ENCODE data around the gene GNB1L.

- TF ChIP-seq POU6F1 (CRISPR knock-in tag; IDR thresholded peaks at IDR 0.05; ENCODE audit: borderline replicate concordance, low read depth) (no peak), CREB5 (CRISPR knock-in tag; IDR thresholded peaks at IDR 0.05; ENCODE audit: low read depth) (no peak), TCF4 (CRISPR knock-in tag; IDR thresholded peaks at IDR 0.05; ENCODE audit: borderline replicate concordance) (no peak), CSRNP3 (CRISPR knock-in tag; IDR thresholded peaks at IDR 0.05) (no peak), ARNTL (CRISPR knock-in tag; IDR thresholded peaks at IDR 0.05; ENCODE audit: borderline replicate concordance, low read depth) (no peak), ISL1 (CRISPR knock-in tag; IDR thresholded peaks at IDR 0.05) (no peak), PATZ1 (CRISPR knock-in tag; IDR thresholded peaks at IDR 0.05; ENCODE audit: borderline replicate concordance) (no peak), ZFP3 (CRISPR knock-in tag; IDR thresholded peaks at IDR 0.05) (no peak)
Measured at GRCh38 chr22:19802894-19803735, 51.6 kb downstream of the GNB1L start.

Measured in SK-N-SH treated with all-trans-retinoic acid at 6 μM for 48 hours (cell line).